T47D (cell line): ENCODE measurements around the gene SLIT3.

ENCODE experiments used
- DNase-seq, 2 experiments: peaks; one replicate each; pipeline versions ENCODE4 v3.0.0 to v3.0.0-alpha.2; 2011 to 2012; ENCODE audit warnings: low read depth in 1 of 2, low spot score in 1 of 2
- JUND ChIP-seq: IDR thresholded peaks from 2 replicates; pipeline ENCODE4 v1.6.1; 2012; ENCODE audit warnings: low read depth
- in situ Hi-C: cut with HindIII; loops from 2 replicates; pipeline ENCODE4 v1.10.0; 2016; ENCODE audit warnings: low sequenced_read_pairs, low pct_unique_long_range_greater_than_20kb

Gene SLIT3

GRCh38 chr5:169294621-169295020, 6.3 kb downstream of the SLIT3 start:
- in situ Hi-C loops: no loop called here
- no peak for DNase-seq
- no peak for TF ChIP-seq JUND

GRCh38 chr5:169291877-169292276, 9.1 kb downstream of the SLIT3 start:
- in situ Hi-C loops: no loop called here
- no peak for TF ChIP-seq JUND
- no peak for DNase-seq

DNA sequence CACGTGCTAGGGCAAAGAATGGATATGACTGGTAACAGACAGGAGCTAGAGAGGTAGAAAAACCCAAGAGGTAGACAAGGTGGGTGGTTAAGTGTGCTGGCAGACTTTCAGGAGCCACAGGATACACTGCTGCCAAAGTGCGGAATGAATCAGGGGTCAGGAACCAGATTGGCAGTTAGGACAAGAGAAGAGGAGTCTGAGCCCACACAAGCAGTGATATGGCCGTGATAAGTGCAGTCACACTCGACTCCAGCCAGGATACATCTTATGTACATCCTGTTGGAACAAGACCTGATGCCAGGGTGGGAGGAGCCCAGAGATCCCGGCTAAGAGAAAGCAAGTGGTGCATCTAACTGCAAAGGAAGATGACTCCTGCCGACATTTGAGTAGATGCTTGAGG, 10.0 kb downstream of the SLIT3 start:
- in situ Hi-C loops: no loop called here
- DNase-seq: no peak
- TF ChIP-seq JUND: no peak

DNA sequence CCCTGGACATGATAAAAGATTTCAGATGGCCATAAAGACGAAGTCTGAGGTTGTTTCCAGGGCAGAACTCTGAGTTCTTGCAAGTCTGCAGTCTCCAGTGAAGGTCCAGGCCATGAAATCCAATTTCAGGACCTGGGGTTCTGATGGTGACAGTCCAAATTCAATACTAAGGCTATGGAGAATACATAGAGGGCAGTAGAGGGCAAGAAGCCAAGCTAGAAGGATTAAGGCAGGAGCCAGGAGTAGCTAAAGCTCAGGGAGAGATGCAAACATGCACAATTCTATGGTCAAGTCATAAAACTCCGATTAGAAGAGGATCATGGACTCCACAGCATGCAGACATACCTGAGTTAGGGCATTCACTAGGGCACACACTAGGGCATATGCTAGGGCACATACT, 11.4 kb downstream of the SLIT3 start:
- DNase-seq: no peak
- TF ChIP-seq JUND: no peak
- in situ Hi-C loops: no loop called here

DNA sequence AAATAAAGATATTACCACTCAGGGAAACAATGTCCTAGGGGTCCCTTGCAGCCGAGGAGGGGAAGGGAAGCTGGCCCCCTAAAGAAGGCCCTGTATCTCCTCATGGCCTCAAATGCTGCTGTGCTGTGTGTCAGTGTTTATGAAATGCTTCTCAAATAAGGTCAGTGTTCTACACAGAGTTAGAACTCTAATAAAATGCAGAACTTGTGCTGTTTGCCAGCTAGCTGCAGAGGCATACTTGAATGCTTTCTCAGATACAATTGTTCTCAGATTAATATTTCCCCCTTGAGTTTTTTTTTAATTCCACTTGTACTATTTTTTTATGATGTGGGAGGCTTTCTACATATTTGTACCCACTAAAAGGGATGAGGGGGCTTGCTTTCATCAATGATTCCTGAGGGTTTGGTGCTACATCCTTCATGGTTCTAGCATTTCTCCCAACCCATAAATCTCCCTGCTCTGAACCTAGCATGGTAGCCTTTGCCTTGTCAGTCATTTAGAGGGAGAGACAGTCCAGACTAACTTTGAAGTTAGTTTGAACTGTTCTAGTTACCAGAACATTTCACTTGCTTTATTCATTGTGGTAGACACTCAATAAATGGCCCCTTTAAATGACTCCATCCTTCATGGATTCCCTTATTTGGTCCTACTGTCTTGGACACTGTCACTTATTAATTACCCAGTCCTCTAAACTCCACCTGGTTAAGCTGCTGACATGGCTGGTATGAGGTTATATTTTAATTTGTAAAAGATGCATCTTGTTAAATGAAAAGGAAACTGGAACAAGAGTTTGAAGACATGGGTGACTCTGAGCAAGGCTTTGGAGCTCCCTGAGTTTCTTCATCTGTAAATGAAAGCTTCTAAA, 12.6 kb downstream of the SLIT3 start:
- DNase-seq: no peak
- in situ Hi-C loops: no loop called here
- no peak for TF ChIP-seq JUND

GRCh38 chr5:169287529-169287928, 13.4 kb downstream of the SLIT3 start:
- DNase-seq: no peak
- in situ Hi-C loops: no loop called here
- no peak for TF ChIP-seq JUND

DNA sequence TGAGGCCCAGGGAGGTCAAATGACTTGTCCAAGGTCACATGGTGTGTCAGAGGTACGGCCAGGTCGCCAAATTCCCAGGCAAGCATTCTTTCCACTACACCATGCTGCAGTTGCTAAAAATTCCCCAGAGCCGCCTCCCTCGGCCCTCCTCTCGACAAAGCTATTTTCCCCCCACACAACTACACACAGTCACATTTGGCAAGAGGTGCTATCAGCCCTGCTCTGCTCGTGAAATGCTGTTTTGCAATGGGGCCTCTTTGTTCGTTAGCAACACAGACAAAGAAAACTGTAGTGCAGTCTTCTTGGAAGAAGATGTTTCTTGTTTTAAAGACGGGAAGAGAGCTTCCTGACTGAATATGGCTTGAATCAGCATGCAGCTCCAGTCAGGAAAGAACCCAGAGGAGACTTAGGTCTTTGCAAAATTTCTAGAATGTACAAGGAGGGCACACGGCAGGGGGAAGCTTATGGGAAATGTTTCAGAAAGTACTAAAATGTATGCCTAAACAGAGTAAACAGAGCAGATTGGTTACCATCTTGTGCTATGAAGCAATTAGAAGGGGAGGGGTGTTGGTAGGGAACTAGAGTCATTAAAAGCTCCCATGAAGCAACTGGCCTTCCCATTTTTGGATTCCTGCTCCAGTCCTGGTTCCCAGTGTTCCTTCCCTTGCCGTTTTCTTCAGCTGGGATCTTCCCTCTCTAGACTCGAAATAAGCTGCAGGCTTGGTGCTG, 14.2 kb downstream of the SLIT3 start:
- no peak for TF ChIP-seq JUND
- in situ Hi-C loops: no loop called here
- DNase-seq: no peak

GRCh38 chr5:169283887-169284286, 17.1 kb downstream of the SLIT3 start:
- DNase-seq: no peak
- in situ Hi-C loops: no loop called here
- no peak for TF ChIP-seq JUND

GRCh38 chr5:169281625-169282024, 19.3 kb downstream of the SLIT3 start:
- DNase-seq: no peak
- no peak for TF ChIP-seq JUND
- in situ Hi-C loops: no loop called here

- TF ChIP-seq JUND: no peak
- DNase-seq: no peak
- in situ Hi-C loops: no loop called here
Observed at GRCh38 chr5:169280696-169281095, 20.2 kb downstream of the SLIT3 start.

GRCh38 chr5:169280286-169280685, 20.7 kb downstream of the SLIT3 start:
- no peak for TF ChIP-seq JUND
- no peak for DNase-seq
- in situ Hi-C loops: no loop called here

- DNase-seq: no peak
- in situ Hi-C loops: no loop called here
- no peak for TF ChIP-seq JUND
Observed at GRCh38 chr5:169279125-169279524, 21.8 kb downstream of the SLIT3 start.

- no peak for DNase-seq
- no peak for TF ChIP-seq JUND
- in situ Hi-C loops: no loop called here
Observed at GRCh38 chr5:169273881-169274280, 27.1 kb downstream of the SLIT3 start.
